ENCODE measurements around the gene FNDC5. TPM values are rescaled to one million over a fixed set of nuclear protein-coding genes. Genes with fewer than 3 reads are reported as not detected.

FNDC5 gene
- polyA plus RNA-seq, 1 of the 3 experiments (the other 2 are of a cell fraction) = 0.59 TPM

DNA sequence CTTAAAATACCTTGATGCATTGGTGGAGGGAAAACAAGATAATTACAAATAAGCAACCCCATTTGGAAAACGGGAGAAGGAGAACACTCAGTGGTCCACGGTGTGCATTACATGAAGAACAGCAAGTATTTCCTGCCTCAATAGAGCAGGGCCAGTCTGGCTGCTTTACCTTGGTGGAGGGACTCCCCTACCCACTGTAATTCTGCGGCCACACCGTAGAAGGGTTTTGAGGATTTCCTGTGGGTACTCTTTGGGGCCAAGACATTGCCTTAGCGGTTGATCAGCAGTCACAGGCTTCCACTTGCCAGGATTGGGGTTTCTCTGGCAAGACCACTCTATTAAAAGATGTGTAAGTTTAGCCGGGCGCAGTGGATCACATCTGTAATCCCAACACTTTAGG lies 46.8 kb upstream of the FNDC5 start:
- TF ChIP-seq, protein P1, sequence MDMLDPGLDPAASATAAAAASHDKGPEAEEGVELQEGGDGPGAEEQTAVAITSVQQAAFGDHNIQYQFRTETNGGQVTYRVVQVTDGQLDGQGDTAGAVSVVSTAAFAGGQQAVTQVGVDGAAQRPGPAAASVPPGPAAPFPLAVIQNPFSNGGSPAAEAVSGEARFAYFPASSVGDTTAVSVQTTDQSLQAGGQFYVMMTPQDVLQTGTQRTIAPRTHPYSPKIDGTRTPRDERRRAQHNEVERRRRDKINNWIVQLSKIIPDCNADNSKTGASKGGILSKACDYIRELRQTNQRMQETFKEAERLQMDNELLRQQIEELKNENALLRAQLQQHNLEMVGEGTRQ (IDR thresholded peaks at IDR 0.05; ENCODE audit: borderline replicate concordance, low read depth, low read length) = no peak
- no peak for TF ChIP-seq SIN3A (IDR thresholded peaks at IDR 0.05; ENCODE audit: borderline replicate concordance, low read depth, low read length)
- no peak for TF ChIP-seq FOXJ3 (CRISPR knock-in tag; IDR thresholded peaks at IDR 0.05)
- no peak for TF ChIP-seq ELF1 (IDR thresholded peaks at IDR 0.05)
- TF ChIP-seq TCF12 (IDR thresholded peaks at IDR 0.05) = no peak
- no peak for TF ChIP-seq EP300 (IDR thresholded peaks at IDR 0.05; ENCODE audit: borderline replicate concordance in 1 of 2, low read depth in 1 of 2, low read length in 1 of 2)
- TF ChIP-seq, protein P2, sequence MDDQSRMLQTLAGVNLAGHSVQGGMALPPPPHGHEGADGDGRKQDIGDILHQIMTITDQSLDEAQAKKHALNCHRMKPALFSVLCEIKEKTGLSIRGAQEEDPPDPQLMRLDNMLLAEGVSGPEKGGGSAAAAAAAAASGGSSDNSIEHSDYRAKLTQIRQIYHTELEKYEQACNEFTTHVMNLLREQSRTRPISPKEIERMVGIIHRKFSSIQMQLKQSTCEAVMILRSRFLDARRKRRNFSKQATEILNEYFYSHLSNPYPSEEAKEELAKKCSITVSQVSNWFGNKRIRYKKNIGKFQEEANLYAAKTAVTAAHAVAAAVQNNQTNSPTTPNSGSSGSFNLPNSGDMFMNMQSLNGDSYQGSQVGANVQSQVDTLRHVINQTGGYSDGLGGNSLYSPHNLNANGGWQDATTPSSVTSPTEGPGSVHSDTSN (IDR thresholded peaks at IDR 0.05) = no peak
- no peak overlapping the region for H3K27ac ChIP-seq (ENCODE audit: low read depth in 2 of 2, low read length in 1 of 2)
- no peaks in the 10 kb centered on the region for H3K27me3 ChIP-seq (ENCODE audit: insufficient read depth)
- H3K4me1 ChIP-seq (ENCODE audit: control insufficient read depth in 1 of 2, insufficient read depth in 2 of 2, low read depth in 1 of 2, low read length in 1 of 2) = peaks cover 0 to 11% of the 10 kb centered on the region in 2 experiments; a peak in 1 of 4 replicates
- no peaks in the 10 kb centered on the region for H3K9me3 ChIP-seq
- peaks cover 7% of the 10 kb centered on the region for H3F3A ChIP-seq (replicated peaks; ENCODE audit: insufficient read depth)
- no peak overlapping the region for H2AFZ ChIP-seq (ENCODE audit: low read depth)
- WGBS (ENCODE audit: low lambda C conversion rate) = 86% methylated on average over 7 of the region's 7 CpGs
- POLR2A ChIA-PET = no interaction called here
- CTCF ChIA-PET = interaction anchor here (0.6 to 2.3 kb wide), 3 partner anchors 13 to 178 kb away, joined by 3 to 7 read pairs (median 3); no protein-coding TSS in a partner anchor
- H3K4me3 ChIP-seq (ENCODE audit: low read depth in 2 of 2, low read length in 1 of 2) = no peak overlapping the region
- H3K79me2 ChIP-seq (ENCODE audit: insufficient read depth) = no peaks in the 10 kb centered on the region
- H3K9ac ChIP-seq = no peak overlapping the region
- no peak overlapping the region for H3K4me2 ChIP-seq
- H4K20me1 ChIP-seq (ENCODE audit: insufficient read depth) = no peaks in the 10 kb centered on the region
- H3K36me3 ChIP-seq (replicated peaks in 1 of 2; ENCODE audit: control insufficient read depth in 1 of 2, insufficient read depth in 2 of 2, low read length in 1 of 2) = no peaks in the 10 kb centered on the region
- H3K9me2 ChIP-seq = no peaks in the 10 kb centered on the region
- no peak for DNase-seq

DNA sequence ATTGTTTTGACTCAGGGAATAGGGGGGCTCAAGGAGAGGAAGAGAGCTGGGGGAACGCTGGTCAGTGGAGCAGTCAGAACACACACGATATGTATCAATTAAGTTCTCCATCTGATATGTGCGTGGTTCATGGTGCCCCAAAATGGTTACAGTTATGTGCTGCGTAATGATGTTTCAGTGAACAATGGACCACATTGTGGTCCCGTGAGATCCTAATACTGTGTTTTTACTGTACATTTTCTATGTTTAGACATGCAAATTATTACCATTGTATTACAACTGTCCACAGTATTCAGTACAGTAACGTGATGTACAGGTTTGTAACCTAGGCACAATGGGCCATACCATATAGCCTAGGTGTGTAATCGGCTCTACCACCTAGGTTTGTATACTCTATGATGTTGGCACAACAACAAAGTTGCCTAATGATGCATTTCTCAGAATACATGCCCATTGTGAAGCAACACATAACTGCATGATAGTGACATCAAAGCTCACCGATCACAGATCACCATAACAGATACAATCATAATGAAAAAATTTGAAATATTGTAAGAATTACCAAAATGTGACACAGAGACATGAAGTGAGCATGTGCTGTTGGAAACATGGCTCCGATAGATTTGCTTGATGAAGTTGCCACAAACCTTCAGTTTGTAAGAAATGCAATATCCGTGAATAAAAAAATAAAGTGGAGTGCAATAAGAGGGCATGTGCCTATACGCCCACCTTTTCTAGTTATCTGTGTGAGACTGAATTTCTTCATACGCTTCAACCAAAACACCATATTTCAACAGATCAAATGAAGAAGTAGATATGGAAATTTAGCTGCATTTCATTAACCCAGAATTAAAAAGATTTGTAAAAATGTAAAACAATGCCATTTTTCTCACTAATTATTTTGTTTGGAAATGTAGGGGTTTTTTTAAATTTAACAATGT lies 45.3 kb upstream of the FNDC5 start:
- no peaks in the 10 kb centered on the region for H3K9me3 ChIP-seq
- H3K4me2 ChIP-seq = no peak overlapping the region
- no peaks in the 10 kb centered on the region for H3K79me2 ChIP-seq (ENCODE audit: insufficient read depth)
- no peaks in the 10 kb centered on the region for H4K20me1 ChIP-seq (ENCODE audit: insufficient read depth)
- peaks cover 7% of the 10 kb centered on the region for H3F3A ChIP-seq (replicated peaks; ENCODE audit: insufficient read depth)
- H3K4me1 ChIP-seq (ENCODE audit: control insufficient read depth in 1 of 2, insufficient read depth in 2 of 2, low read depth in 1 of 2, low read length in 1 of 2) = peaks cover 0 to 11% of the 10 kb centered on the region in 2 experiments; a peak in 1 of 4 replicates
- POLR2A ChIA-PET = no interaction called here
- CTCF ChIA-PET = interaction anchor here (1.4 to 2.3 kb wide), 3 partner anchors 17 to 170 kb away, joined by 4 to 9 read pairs (median 7); no protein-coding TSS in a partner anchor
- no peaks in the 10 kb centered on the region for H3K9me2 ChIP-seq
- H3K27ac ChIP-seq (ENCODE audit: low read depth in 2 of 2, low read length in 1 of 2) = no peak overlapping the region
- no peak overlapping the region for H3K9ac ChIP-seq
- H3K4me3 ChIP-seq (ENCODE audit: low read depth in 2 of 2, low read length in 1 of 2) = no peak overlapping the region
- no peak overlapping the region for H2AFZ ChIP-seq (ENCODE audit: low read depth)
- no peaks in the 10 kb centered on the region for H3K27me3 ChIP-seq (ENCODE audit: insufficient read depth)
- DNase-seq = no peak
- 83% methylated on average over 12 of the region's 12 CpGs for WGBS (ENCODE audit: low lambda C conversion rate)
- no peaks in the 10 kb centered on the region for H3K36me3 ChIP-seq (replicated peaks in 1 of 2; ENCODE audit: control insufficient read depth in 1 of 2, insufficient read depth in 2 of 2, low read length in 1 of 2)
- TF ChIP-seq, protein P3, sequence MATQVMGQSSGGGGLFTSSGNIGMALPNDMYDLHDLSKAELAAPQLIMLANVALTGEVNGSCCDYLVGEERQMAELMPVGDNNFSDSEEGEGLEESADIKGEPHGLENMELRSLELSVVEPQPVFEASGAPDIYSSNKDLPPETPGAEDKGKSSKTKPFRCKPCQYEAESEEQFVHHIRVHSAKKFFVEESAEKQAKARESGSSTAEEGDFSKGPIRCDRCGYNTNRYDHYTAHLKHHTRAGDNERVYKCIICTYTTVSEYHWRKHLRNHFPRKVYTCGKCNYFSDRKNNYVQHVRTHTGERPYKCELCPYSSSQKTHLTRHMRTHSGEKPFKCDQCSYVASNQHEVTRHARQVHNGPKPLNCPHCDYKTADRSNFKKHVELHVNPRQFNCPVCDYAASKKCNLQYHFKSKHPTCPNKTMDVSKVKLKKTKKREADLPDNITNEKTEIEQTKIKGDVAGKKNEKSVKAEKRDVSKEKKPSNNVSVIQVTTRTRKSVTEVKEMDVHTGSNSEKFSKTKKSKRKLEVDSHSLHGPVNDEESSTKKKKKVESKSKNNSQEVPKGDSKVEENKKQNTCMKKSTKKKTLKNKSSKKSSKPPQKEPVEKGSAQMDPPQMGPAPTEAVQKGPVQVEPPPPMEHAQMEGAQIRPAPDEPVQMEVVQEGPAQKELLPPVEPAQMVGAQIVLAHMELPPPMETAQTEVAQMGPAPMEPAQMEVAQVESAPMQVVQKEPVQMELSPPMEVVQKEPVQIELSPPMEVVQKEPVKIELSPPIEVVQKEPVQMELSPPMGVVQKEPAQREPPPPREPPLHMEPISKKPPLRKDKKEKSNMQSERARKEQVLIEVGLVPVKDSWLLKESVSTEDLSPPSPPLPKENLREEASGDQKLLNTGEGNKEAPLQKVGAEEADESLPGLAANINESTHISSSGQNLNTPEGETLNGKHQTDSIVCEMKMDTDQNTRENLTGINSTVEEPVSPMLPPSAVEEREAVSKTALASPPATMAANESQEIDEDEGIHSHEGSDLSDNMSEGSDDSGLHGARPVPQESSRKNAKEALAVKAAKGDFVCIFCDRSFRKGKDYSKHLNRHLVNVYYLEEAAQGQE (IDR thresholded peaks at IDR 0.05; ENCODE audit: low read depth, low read length) = no peak
- no peak for TF ChIP-seq FOXM1 (IDR thresholded peaks at IDR 0.05; ENCODE audit: low read depth)
- TF ChIP-seq MEF2A (IDR thresholded peaks at IDR 0.05; ENCODE audit: borderline replicate concordance, low read depth) = no peak
- no peak for TF ChIP-seq MXI1 (IDR thresholded peaks at IDR 0.05; ENCODE audit: low read depth, low read length)
- TF ChIP-seq TAF1 (IDR thresholded peaks at IDR 0.05; ENCODE audit: borderline replicate concordance, low read depth, low read length) = no peak
- TF ChIP-seq, protein P4, sequence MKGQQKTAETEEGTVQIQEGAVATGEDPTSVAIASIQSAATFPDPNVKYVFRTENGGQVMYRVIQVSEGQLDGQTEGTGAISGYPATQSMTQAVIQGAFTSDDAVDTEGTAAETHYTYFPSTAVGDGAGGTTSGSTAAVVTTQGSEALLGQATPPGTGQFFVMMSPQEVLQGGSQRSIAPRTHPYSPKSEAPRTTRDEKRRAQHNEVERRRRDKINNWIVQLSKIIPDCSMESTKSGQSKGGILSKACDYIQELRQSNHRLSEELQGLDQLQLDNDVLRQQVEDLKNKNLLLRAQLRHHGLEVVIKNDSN (IDR thresholded peaks at IDR 0.05; ENCODE audit: borderline replicate concordance, low read depth) = no peak
- TF ChIP-seq RFX5 (IDR thresholded peaks at IDR 0.05; ENCODE audit: low read length) = no peak
- TF ChIP-seq ELF1 (IDR thresholded peaks at IDR 0.05) = no peak
- TF ChIP-seq, protein P5, sequence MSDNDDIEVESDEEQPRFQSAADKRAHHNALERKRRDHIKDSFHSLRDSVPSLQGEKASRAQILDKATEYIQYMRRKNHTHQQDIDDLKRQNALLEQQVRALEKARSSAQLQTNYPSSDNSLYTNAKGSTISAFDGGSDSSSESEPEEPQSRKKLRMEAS (IDR thresholded peaks at IDR 0.05; ENCODE audit: low read depth) = no peak
- TF ChIP-seq, protein P6, sequence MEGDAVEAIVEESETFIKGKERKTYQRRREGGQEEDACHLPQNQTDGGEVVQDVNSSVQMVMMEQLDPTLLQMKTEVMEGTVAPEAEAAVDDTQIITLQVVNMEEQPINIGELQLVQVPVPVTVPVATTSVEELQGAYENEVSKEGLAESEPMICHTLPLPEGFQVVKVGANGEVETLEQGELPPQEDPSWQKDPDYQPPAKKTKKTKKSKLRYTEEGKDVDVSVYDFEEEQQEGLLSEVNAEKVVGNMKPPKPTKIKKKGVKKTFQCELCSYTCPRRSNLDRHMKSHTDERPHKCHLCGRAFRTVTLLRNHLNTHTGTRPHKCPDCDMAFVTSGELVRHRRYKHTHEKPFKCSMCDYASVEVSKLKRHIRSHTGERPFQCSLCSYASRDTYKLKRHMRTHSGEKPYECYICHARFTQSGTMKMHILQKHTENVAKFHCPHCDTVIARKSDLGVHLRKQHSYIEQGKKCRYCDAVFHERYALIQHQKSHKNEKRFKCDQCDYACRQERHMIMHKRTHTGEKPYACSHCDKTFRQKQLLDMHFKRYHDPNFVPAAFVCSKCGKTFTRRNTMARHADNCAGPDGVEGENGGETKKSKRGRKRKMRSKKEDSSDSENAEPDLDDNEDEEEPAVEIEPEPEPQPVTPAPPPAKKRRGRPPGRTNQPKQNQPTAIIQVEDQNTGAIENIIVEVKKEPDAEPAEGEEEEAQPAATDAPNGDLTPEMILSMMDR (IDR thresholded peaks at IDR 0.05) = no peak

Measured in SK-N-SH (cell line).